SH-SY5Y (cell line): Measurements from ENCODE around the gene DISP2.
A peak's percentile ranks its signal among the peaks of the same experiment; 100 is the strongest.

Source experiments
- GATA2 ChIP-seq: IDR thresholded peaks from 2 replicates; pipeline ENCODE4 v1.6.1; 2011; ENCODE audit warnings: mild to moderate bottlenecking, low read depth, low read length
- GATA3 ChIP-seq: IDR thresholded peaks from 2 replicates; pipeline ENCODE4 v1.6.1; 2011; ENCODE audit warnings: low read depth, mild to moderate bottlenecking, low read length, moderate library complexity

Gene DISP2, protein sequence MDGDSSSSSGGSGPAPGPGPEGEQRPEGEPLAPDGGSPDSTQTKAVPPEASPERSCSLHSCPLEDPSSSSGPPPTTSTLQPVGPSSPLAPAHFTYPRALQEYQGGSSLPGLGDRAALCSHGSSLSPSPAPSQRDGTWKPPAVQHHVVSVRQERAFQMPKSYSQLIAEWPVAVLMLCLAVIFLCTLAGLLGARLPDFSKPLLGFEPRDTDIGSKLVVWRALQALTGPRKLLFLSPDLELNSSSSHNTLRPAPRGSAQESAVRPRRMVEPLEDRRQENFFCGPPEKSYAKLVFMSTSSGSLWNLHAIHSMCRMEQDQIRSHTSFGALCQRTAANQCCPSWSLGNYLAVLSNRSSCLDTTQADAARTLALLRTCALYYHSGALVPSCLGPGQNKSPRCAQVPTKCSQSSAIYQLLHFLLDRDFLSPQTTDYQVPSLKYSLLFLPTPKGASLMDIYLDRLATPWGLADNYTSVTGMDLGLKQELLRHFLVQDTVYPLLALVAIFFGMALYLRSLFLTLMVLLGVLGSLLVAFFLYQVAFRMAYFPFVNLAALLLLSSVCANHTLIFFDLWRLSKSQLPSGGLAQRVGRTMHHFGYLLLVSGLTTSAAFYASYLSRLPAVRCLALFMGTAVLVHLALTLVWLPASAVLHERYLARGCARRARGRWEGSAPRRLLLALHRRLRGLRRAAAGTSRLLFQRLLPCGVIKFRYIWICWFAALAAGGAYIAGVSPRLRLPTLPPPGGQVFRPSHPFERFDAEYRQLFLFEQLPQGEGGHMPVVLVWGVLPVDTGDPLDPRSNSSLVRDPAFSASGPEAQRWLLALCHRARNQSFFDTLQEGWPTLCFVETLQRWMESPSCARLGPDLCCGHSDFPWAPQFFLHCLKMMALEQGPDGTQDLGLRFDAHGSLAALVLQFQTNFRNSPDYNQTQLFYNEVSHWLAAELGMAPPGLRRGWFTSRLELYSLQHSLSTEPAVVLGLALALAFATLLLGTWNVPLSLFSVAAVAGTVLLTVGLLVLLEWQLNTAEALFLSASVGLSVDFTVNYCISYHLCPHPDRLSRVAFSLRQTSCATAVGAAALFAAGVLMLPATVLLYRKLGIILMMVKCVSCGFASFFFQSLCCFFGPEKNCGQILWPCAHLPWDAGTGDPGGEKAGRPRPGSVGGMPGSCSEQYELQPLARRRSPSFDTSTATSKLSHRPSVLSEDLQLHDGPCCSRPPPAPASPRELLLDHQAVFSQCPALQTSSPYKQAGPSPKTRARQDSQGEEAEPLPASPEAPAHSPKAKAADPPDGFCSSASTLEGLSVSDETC (N-terminal part only)

DNA sequence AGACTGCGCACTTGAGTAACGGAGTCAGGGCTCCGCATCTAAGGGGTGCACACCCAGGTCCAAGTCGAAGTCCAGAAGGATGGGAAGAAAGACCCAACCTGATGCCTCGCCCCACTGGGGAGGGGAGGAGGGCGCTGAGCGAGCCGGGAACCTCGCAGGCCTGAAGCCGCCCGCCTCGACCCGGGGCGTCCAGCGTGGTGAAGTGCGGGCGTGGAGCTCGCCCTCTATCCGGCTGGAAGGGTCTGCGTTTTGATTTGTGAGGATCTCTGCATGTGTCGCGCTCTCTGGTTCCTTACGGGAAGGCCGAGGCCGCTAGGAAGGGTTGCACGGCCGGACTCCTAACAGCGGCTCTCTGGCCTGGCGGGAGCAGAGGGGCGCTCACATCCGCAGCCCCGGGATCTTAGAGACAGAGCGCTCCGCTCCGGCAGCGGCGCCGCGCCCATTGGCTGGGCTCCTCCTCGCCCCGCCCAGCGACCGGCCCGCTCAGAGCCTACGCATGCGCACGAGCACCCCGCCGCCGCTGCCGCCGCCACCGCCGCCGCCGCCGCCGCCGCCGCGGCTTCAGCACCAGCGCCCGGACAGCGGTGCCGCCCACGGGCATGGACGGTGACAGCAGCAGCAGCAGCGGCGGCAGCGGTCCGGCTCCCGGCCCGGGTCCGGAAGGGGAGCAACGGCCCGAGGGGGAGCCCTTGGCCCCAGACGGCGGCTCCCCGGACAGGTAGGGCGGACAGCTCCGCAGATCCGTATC, at the start of gene DISP2:
Gene DISP2, plus strand, starts transcription at position 497 of the 748 bp plus-strand sequence. Its CDS starts 103 bp downstream, at position 600.
- TF ChIP-seq GATA2 (no peak), GATA3 (no peak)

DNA sequence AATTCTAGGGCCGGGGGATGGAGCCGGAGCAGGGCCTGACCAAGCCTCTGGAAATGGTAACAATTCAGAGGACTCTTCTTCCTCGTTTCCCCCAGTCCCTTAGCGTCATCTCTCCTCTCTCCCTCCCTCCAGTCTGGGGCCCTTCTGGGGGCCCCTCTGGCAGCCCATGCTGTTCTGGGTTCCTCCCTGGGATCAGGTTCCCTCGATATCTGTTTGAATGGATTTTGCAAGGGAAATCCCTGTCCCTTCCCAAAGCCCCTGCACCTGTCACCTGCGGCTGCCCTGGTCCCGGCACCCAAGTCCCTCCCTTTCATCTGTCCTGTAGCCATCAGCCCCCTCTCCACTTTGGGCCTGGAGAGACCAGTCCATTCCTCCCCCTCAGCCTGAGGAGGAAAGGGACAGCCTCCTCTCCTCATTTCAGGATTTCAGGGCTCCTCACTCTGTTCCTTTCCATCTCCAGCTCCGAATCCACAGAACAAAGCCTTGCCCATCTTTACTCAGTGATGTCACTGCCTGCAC, 48.6 kb upstream of the DISP2 start:
- no peak for TF ChIP-seq GATA3
- no peak for TF ChIP-seq GATA2

DNA sequence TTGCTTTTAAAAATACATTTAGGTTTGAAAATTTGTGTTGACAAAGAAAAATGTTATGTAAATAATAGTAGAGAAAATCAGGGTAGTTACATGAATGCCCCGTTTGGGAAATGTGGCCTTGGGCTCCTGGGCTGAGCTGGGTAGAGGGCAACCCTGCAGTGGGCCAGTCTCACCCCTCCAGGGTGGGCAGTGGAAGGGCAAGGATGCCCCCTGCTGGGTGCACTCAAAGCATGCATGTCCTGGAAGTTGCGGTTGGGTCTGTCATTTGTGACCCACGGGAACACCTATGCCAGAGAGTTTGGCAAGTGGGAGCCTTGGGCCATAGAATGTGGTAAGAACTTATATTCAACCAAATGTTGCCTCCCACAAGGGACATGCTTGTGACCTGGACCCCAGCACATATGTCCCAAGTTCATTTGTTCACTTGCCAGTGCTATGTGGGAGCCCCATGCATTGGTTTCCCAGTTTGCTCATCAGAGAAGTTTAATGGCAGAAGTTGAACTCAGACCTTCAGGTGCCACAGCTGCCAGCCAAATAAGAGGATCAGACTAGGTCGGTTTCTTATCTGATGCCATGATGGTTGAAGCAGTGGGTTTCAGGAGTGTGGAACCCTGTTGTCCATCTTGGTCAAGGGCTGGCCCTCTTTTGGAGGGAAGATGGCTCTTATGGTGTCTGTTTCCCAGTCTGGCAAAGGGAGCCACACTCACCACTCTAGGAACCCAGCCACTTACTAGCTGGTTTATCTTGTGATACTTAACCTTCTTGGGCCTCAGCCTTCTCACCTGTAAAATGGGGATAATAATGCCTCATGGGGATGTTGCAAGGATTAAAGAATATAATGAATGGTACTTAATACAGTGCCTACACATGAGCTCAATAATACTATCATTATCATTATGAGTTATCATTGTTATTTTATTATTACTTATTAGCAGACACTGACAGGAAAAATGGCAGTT, 47.7 kb upstream of the DISP2 start:
- TF ChIP-seq GATA3, result no peak
- no peak for TF ChIP-seq GATA2

DNA sequence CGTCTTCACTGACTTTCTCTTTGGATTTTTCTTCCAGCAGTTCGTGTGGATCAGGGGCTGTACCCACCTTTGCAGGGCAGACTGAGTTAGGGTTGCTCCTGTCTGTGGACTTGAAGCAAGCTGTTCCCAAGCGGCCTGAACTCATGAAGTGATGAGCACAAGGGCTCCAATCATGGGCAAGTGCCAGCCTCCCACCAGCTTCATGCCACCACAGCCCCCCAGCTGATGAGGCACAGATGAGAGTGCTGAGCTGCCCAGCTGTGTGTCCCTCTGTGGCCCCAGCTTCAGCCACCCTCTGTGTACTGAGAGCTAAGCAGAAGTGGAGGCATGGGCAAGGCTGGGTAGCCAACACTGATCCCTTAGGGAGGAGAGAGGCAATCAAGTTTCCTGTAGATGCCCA, 47.0 kb upstream of the DISP2 start:
- no peak for TF ChIP-seq GATA2

DNA sequence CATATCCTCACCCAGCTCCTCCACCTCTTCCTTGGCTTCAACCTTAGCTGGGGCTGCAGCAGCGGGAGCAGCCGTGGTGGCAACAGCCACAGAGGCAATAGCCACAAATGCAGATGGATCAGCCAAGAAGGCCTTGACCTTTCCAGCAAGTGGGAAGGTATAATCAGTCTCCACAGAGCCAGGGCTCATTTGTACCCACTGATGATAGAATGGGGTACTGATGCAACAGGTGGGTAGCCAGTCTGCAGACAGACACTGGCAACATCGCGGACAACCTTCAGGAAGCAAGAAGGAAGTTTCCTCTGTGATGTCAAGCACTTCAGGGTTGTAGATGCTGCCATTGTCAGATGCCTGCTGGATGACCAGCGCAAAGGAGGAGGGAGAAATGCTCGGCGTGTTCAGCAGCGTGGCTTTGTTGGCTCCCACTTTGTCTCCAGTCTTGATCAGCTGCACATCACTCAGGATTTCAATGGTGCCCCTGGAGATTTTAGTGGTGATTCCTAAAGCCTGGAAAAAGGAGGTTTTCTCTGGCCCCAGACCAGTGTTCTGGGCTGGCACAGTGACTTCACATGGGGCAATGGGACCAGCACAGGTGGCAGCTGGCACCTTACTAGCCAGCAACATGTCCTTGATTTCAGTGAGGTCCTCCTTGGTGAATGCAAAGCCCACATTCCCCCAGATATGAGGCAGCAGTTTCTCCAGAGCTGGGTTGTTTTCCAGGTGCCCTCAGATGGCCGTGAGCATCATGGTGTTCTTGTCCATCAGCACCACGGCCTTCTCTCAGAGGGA, 45.5 kb upstream of the DISP2 start:
- TF ChIP-seq GATA3, result no peak
- no peak for TF ChIP-seq GATA2

DNA sequence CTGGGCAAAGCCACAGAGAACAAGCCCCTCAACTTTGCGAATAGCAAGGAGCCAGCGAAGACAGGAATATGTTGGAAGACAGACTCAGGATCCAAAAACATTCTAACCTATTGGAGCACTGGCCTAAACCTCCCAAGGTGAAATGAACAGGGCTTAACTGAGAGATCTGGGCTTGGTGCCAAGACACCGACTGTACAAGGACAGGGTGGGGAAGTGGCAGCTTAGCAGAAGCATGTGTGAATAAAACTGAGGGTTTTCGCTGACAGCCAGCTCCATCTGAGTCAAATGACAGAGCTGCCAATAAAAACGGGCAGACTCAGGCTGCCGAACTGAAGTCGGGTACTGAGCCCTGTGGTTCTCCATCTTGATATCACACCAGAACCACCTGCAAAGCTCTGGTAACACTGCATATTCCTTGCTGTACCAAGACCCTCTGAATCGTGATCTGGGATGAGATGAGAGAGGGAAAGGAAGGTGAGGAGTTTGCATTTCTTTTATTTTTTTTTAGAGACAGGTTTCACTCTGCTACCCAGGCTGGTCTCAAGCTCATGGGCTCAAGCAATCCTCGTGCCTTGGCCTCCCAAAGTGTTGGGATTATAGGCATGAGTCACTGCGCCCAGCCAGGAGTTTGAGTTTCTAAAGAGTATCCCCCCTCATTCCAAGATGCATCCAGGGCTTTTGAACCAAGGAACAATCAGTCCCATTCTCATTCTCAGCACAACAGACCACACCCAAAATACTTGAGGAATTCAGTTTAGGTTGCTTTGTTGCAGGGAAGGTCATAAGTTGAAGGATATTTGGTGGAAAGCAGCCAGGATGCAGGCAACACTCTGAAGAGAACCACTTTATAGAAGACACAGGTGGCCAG, 44.3 kb upstream of the DISP2 start:
- TF ChIP-seq GATA2 (peak; percentile 18; the same call in 1 of the 2 replicates), GATA3 (no peak)

DNA sequence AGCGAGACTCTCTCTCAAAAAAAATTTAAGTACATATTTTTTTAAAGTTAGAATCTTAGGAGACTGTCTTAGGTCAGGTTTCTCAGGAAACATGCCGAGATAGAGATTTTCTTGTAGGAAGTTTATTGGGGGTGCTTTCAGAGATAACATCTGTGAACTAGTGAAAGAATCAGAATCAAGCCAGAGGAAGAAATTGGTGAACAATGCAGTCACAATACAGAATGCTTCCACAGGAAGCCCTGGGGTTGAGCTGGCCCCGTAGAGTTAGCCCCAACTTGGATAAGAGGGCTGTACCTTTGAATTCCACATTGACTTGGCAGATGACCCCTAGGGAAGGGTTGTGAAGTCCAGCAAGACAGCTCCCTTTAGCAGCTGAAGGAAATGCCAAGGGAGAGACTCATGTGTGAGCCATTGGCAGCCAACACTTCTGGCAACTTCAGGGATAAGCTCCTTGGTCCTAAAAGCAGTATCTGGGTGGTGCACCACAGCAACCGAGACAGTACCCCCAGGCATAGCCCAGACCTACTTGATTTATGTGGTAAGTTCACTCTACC, 43.2 kb upstream of the DISP2 start:
- TF ChIP-seq GATA3 (no peak), GATA2 (no peak)

DNA sequence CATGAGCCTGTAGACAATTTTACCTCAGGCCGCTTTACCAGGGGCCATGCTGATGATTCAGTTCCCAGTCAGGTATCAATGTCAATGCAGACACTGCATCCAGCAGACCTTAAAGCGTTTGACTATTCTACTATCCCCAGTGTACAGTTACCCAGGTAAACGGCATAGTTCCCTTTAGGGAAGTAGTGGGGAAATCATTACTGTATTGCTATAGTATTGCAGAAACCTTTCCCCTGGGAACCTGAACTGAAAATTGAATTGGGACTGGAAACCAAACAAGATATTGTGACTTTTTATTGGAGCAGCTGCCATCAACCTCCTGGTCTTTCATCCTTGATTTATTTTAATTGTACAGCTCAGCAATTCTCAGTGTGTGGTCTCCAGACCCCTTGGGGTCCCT, 41.1 kb upstream of the DISP2 start:
- TF ChIP-seq GATA3 (no peak), GATA2 (no peak)

DNA sequence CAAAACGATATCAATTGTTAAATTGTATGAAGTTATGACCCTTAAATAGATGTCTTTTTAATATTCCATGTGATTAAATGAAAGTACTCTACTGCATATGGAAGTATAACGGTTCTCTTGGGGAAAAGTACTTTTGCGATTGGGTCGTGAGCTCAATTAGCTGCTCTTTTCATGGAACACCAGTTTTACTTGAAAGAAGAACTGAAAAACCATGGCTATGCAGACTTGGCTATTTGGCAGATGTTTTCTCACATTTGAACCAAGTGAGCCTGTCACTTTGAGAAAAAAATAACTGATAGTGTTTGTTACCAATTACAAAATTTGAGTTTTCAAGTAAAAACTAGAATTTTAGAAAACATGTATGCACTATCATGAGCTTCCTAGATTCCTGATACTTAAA, 40.4 kb upstream of the DISP2 start:
- TF ChIP-seq GATA2 (no peak), GATA3 (no peak)

DNA sequence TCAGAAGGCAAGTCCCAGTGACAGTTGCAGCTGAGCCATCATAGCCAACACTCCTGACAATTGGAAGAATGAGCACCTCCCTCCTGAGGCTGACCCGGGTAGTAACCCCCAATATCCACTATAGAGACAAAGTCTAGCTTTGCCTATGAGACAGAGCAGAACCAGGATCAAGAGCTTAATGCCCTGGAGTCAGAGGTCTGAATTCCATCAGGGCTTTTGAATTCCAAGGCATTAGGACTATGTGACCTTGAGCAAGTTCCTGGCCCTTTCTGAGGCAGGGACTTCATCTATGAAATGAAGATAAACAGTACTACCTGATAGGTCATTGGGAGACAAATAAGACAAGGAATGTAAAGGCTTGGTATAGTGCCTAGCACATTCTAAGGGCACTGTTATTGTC, 37.6 kb upstream of the DISP2 start:
- TF ChIP-seq GATA3 (no peak), GATA2 (no peak)

DNA sequence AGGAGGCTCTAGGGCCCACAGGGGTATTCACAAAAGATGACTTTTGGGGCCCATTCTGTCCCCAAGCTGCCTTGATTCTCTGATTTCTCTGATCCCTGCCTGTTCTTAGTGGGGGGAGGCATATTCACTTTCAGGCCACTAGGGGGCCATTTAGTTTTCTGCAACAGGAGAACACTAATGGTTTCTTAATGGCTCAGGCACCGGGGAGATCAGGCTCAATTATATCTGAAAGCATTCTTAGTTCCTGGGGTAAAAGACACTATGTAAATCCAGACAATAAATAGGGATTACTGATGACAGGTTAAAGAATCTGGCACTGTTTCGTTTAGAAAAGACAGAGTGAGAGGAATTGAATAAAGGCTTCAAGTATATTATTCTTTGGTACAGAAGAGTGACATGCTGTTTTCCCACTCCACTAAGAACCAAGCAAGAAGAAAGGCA, 37.1 kb upstream of the DISP2 start:
- TF ChIP-seq GATA2 (no peak), GATA3 (no peak)
